Measurements from ENCODE around the gene AGO3.

- TF ChIP-seq FOXA1 (IDR thresholded peaks at IDR 0.05) (no peak), FOXM1 (IDR thresholded peaks at IDR 0.05; ENCODE audit: borderline replicate concordance) (no peak), CTBP1 (IDR thresholded peaks at IDR 0.05; ENCODE audit: borderline replicate concordance) (no peak), NFRKB (IDR thresholded peaks at IDR 0.05) (no peak), L3MBTL2 (conservative IDR thresholded peaks at IDR 0.05) (no peak), ZNF384 (IDR thresholded peaks at IDR 0.05) (no peak), SP1 (IDR thresholded peaks at IDR 0.05) (no peak), BHLHE40 (IDR thresholded peaks at IDR 0.05; ENCODE audit: borderline replicate concordance) (no peak), LEF1 (IDR thresholded peaks at IDR 0.05; ENCODE audit: borderline replicate concordance) (no peak), FOXK2 (IDR thresholded peaks at IDR 0.05) (no peak), TARDBP (IDR thresholded peaks at IDR 0.05) (no peak)
- TF ChIP-seq, protein P1, sequence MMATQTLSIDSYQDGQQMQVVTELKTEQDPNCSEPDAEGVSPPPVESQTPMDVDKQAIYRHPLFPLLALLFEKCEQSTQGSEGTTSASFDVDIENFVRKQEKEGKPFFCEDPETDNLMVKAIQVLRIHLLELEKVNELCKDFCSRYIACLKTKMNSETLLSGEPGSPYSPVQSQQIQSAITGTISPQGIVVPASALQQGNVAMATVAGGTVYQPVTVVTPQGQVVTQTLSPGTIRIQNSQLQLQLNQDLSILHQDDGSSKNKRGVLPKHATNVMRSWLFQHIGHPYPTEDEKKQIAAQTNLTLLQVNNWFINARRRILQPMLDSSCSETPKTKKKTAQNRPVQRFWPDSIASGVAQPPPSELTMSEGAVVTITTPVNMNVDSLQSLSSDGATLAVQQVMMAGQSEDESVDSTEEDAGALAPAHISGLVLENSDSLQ (IDR thresholded peaks at IDR 0.05) = no peak
Observed at GRCh38 chr1:36040238-36040637, 109.3 kb downstream of the AGO3 start.
